Glutamatergic neuron (in vitro differentiated cells): ENCODE results near the gene ZFP91. TPM values are rescaled to one million over a fixed set of nuclear protein-coding genes. Genes with fewer than 3 reads are reported as not detected.

ENCODE experiments used
- DNase-seq: peaks from one replicate; pipeline ENCODE4 v3.0.0; 2022
- H3K27ac Mint-ChIP-seq: one replicate; pipeline ENCODE4 v1.8.0; 2020; ENCODE audit warnings: mild to moderate bottlenecking, mixed read lengths, inconsistent platforms; ENCODE audit not compliant: unreplicated experiment
- H3K27me3 Mint-ChIP-seq: one replicate; pipeline ENCODE4 v1.8.0; 2020; ENCODE audit warnings: mild to moderate bottlenecking, moderate library complexity, mixed read lengths, inconsistent platforms; ENCODE audit not compliant: unreplicated experiment
- H3K36me3 Mint-ChIP-seq: one replicate; pipeline ENCODE4 v1.8.0; 2020; ENCODE audit warnings: mild to moderate bottlenecking, mixed read lengths, inconsistent platforms; ENCODE audit not compliant: unreplicated experiment
- H3K4me1 Mint-ChIP-seq: one replicate; pipeline ENCODE4 v1.8.0; 2020; ENCODE audit warnings: mild to moderate bottlenecking, low read depth, mixed read lengths, inconsistent platforms; ENCODE audit not compliant: unreplicated experiment
- H3K4me3 Mint-ChIP-seq: one replicate; pipeline ENCODE4 v1.8.0; 2020; ENCODE audit warnings: mild to moderate bottlenecking, mixed read lengths, inconsistent platforms; ENCODE audit not compliant: unreplicated experiment
- H3K9me3 Mint-ChIP-seq: one replicate; pipeline ENCODE4 v1.8.0; 2020; ENCODE audit warnings: mild to moderate bottlenecking, moderate library complexity, mixed read lengths, inconsistent platforms; ENCODE audit not compliant: unreplicated experiment
- CTCF ChIP-seq: fragments of 200-600 bp; sonication (generic); IDR thresholded peaks from one replicate; pipeline ENCODE4 v1.5.0; 2021; ENCODE audit not compliant: partially characterized antibody, unreplicated experiment
- total RNA-seq: library from RNA; stranded (reverse); fragmentation: NEBNext Ultra II Directional; extraction: Animal tissue kit (Norgen Biotek cat#: 25700); gene quantifications from one replicate; pipeline ENCODE4 v1.2.1, GENCODE V29; 2021; ENCODE audit not compliant: unreplicated experiment

ZFP91 gene
- total RNA-seq, 1 donor from 2014 or later, result 44.3 TPM

DNA sequence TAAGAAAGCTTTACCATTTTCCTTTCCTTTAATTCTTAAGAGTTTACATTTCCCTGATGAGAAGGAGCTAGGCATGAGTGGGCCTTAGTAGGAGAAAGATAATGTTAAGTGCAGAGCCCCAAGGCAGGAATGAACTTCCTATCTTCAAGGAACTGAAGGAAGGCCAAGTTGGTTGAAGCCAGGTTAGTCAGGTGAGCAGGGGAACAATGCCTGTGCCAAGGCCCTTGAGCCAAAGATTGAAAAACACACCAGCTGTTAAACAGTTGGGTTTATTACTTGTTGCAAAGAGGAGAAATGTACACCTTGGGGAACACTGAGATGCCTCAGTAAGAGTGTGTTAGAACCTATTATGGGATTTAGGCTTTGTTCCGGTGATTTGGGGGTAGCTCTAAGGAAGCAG, 53.6 kb downstream of the ZFP91 start:
- Mint-ChIP-seq H3K27ac (no peak overlapping the region), H3K9me3 (no peaks in the 10 kb centered on the region), H3K27me3 (no peaks in the 10 kb centered on the region), H3K4me3 (no peak overlapping the region), H3K36me3 (no peaks in the 10 kb centered on the region), H3K4me1 (no peaks in the 10 kb centered on the region)
- TF ChIP-seq CTCF, result no peak
- DNase-seq, result no peak

DNA sequence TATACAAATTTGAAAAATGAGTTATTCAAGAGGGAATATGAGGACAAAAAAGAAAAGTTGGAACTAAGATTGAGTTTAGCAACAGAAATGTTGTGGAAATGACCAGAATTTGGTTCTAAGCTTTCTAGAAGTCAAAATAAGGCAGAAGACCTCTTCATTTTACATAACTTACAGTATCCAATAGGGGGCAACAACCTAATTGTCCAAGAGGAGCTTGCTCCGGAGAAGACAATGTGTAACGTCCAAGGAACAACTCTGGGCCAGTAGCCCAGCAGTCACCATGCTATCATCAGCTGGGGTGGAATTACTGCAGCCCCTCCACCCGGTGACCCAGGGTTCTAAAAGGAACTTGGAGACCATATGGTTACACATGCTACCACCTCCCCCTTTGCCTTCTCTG, 57.7 kb downstream of the ZFP91 start:
- Mint-ChIP-seq H3K27ac (no peak overlapping the region), H3K4me1 (no peaks in the 10 kb centered on the region), H3K27me3 (no peaks in the 10 kb centered on the region), H3K4me3 (no peak overlapping the region), H3K36me3 (no peaks in the 10 kb centered on the region), H3K9me3 (no peaks in the 10 kb centered on the region)
- DNase-seq, result no peak
- TF ChIP-seq CTCF, result no peak

DNA sequence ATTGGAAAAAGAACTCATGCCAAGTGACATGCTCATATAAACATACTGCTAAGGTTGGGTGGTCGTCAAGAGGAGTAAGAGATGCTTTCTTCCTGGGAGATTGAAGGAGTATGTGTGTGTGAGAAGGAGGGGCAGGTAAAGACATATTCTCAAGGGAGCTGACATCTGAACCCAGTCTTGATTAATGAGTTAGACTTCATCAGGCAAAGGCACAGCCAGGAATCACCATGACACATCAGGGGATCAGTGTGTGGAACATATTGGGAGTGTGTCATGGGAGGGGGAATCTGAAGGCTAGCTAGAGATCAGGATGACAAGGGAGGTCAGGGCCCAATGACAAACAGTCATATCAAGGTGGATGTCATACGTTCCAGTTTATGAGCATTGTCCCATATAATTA, 58.5 kb downstream of the ZFP91 start:
- Mint-ChIP-seq H3K27ac (no peak overlapping the region), H3K4me1 (no peaks in the 10 kb centered on the region), H3K36me3 (no peaks in the 10 kb centered on the region), H3K9me3 (no peaks in the 10 kb centered on the region), H3K27me3 (no peaks in the 10 kb centered on the region), H3K4me3 (no peak overlapping the region)
- TF ChIP-seq CTCF, result no peak
- DNase-seq, result no peak

DNA sequence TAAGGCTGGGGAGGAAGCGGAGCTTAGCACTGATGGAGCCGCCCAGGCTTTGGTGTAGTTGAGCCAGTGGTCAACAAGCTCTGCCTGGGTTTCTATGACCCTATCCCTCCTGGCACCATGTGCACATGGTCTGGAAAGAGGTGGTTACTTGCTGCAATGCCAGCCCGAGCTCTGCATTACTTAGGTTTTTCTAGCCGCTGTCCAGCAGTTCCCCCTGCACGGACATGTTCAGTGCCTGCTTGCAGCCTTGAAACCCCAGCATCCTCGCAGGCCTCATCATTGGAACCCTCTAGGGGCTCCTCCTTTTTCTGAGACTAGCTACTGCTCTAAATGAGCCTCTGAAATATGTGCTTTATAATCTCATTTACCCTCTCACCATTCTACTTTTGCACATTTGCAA, 60.2 kb downstream of the ZFP91 start:
- TF ChIP-seq CTCF, result no peak
- Mint-ChIP-seq H3K36me3 (no peaks in the 10 kb centered on the region), H3K27me3 (no peaks in the 10 kb centered on the region), H3K9me3 (no peaks in the 10 kb centered on the region), H3K4me3 (no peak overlapping the region), H3K27ac (no peak overlapping the region), H3K4me1 (no peaks in the 10 kb centered on the region)
- DNase-seq, result no peak

- H3K4me1 Mint-ChIP-seq, result no peaks in the 10 kb centered on the region
- DNase-seq, result no peak
- no peaks in the 10 kb centered on the region for H3K36me3 Mint-ChIP-seq
- H3K27me3 Mint-ChIP-seq, result no peaks in the 10 kb centered on the region
- H3K9me3 Mint-ChIP-seq, result no peaks in the 10 kb centered on the region
- no peak overlapping the region for H3K4me3 Mint-ChIP-seq
- no peak for TF ChIP-seq CTCF
- H3K27ac Mint-ChIP-seq, result no peak overlapping the region
Measured at GRCh38 chr11:58639669-58640068, 60.8 kb downstream of the ZFP91 start.
